Peyer's patch (tissue), 4 donors: Measurements from ENCODE around the gene CHTF18. TPM values are rescaled to one million over a fixed set of nuclear protein-coding genes. Genes with fewer than 3 reads are reported as not detected.
A peak's percentile ranks its signal among the peaks of the same experiment; 100 is the strongest.

Experiments
- DNase-seq, 3 donors: peaks; one replicate each; pipeline ENCODE4 v3.0.0-alpha.2; 2017 to 2019
- H3K27ac ChIP-seq, 4 donors: fragments of 200-600 bp; sonication (generic); one replicate each; pipeline ENCODE4 v1.5.1; 2016 to 2019
- H3K27me3 ChIP-seq, 2 donors: fragments of 200-600 bp; sonication (generic); one replicate each; pipeline ENCODE4 v1.5.1; 2019
- H3K36me3 ChIP-seq, 3 donors: fragments of 200-600 bp; sonication (generic); one replicate each; pipeline ENCODE4 v1.5.1; 2016 to 2019
- H3K4me1 ChIP-seq, 4 donors: fragments of 200-600 bp; sonication (generic); one replicate each; pipeline ENCODE4 v1.5.1; 2016 to 2019
- H3K4me3 ChIP-seq, 4 donors: fragments of 200-600 bp; sonication (generic); 1 replicate in 3 of 4; 2 replicates in 1 of 4; pipeline ENCODE4 v1.5.1; 2016 to 2019; ENCODE audit warnings: mild to moderate bottlenecking in 1 of 4
- H3K9me3 ChIP-seq, 4 donors: fragments of 200-600 bp; sonication (generic); one replicate each; pipeline ENCODE4 v1.5.1; 2016 to 2019; ENCODE audit warnings: mild to moderate bottlenecking in 1 of 4
- POLR2A ChIP-seq, 2 donors: fragments of 450-650 bp; IDR thresholded peaks; one replicate each; pipeline ENCODE4 v1.5.1; 2017; ENCODE audit warnings: antibody characterized with exemption in 2 of 2, mild to moderate bottlenecking in 2 of 2, moderate library complexity in 2 of 2
- total RNA-seq, 4 donors: library from RNA; depleted of rRNA; stranded (reverse); fragments of >200 nt; gene quantifications; one replicate each; pipeline ENCODE4 v1.1.0, GENCODE V29; 2016
- TF ChIP-seq, protein P1 (sequence below), 6 experiments: fragments of 450-650 bp in 4 of 6; fragments of 200-600 bp in 2 of 6; sonication (generic) in 1 of 6; IDR thresholded peaks; one replicate each; pipeline ENCODE4 v1.5.1; 2017 to 2019; ENCODE audit warnings: antibody characterized with exemption in 6 of 6, mild to moderate bottlenecking in 3 of 6, moderate library complexity in 1 of 6

Gene CHTF18
- total RNA-seq, 4 donors from 2014 or later: 12.1 to 91.6 (median 19.0) TPM

DNA sequence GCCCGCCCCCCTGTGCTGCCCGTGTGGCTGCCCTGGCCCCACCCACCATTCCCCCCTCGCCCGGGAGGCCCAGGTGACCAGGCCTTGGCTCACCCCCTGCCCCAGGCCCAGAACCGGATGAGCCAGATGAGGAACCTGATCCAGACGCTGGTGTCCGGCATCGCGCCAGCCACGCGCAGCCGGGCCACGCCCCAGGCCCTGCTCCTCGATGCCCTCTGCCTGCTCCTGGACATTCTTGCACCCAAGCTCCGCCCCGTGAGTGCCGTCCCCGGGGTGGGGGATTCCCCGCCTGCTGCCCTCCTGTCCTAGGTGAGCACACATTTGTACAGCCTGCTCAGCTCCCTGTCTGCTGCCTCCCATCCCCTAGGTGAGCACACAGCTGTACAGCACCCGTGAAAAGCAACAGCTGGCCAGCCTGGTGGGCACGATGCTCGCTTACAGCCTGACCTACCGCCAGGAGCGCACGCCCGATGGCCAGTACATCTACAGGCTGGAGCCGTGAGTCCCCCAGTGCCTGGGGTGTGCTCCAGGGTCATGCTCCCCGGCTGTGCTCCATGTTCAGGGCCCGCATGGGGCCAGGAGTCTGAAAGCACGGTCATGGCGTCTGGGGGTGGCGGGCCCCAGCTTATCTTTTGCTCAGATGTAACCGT is 7.3 kb downstream of the CHTF18 start:
- peak in 2 of 3 donors; percentile 57 to 70 for DNase-seq
- H3K4me3 ChIP-seq: no peak overlapping the region

DNA sequence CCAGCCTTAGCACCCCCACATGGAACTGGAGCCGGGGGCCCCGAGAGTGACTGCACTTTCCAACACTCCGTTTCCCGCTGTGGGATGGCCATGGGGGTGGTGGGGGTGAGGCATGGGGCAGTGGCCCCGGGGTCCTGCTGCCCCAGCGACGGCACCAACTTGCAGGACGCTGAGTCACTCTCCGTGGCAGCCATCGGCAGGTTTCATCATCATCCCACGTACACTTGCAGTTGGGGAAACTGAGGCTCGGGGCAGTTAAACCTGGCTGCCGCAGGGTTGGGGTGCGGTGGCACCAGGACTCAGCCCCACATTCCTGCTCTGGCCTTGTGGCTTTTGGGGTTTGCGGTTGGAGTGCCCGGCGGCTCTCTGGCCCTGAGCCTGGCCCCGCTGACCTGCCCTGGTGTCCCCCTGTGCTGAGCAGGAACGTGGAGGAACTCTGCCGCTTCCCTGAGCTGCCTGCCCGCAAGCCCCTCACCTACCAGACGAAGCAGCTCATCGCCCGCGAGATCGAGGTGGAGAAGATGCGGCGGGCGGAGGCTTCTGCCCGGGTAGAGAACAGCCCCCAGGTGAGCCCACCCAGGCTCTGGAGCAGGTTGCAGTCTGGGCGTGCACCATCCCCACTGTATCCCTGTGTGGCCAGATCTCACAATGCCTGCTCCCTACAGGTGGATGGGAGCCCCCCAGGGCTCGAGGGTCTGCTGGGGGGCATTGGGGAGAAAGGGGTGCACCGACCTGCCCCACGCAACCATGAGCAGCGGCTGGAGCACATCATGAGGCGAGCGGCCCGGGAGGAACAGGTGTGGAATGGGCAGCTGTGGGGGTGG is 8.1 kb downstream of the CHTF18 start:
- Histone ChIP-seq H3K27ac (no peak overlapping the region), H3K36me3 (no peaks in the 10 kb centered on the region), H3K4me3 (no peak overlapping the region), H3K4me1 (peaks cover 0 to 3% (median 0%) of the 10 kb centered on the region in 4 donors), H3K27me3 (peaks cover 0 to 18% of the 10 kb centered on the region in 2 donors), H3K9me3 (no peaks in the 10 kb centered on the region)
- TF ChIP-seq, protein P1, sequence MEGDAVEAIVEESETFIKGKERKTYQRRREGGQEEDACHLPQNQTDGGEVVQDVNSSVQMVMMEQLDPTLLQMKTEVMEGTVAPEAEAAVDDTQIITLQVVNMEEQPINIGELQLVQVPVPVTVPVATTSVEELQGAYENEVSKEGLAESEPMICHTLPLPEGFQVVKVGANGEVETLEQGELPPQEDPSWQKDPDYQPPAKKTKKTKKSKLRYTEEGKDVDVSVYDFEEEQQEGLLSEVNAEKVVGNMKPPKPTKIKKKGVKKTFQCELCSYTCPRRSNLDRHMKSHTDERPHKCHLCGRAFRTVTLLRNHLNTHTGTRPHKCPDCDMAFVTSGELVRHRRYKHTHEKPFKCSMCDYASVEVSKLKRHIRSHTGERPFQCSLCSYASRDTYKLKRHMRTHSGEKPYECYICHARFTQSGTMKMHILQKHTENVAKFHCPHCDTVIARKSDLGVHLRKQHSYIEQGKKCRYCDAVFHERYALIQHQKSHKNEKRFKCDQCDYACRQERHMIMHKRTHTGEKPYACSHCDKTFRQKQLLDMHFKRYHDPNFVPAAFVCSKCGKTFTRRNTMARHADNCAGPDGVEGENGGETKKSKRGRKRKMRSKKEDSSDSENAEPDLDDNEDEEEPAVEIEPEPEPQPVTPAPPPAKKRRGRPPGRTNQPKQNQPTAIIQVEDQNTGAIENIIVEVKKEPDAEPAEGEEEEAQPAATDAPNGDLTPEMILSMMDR (IDR thresholded peaks at IDR 0.05): no peak
- TF ChIP-seq POLR2A (IDR thresholded peaks at IDR 0.05): no peak
- no peak for DNase-seq

More for the DNA sequence above, 7.3 kb downstream of the CHTF18 start:
- Histone ChIP-seq H3K4me1 (peaks cover 0 to 3% (median 0%) of the 10 kb centered on the region in 4 donors), H3K36me3 (no peaks in the 10 kb centered on the region), H3K27me3 (peaks cover 0 to 10% of the 10 kb centered on the region in 2 donors), H3K9me3 (no peaks in the 10 kb centered on the region), H3K27ac (no peak overlapping the region)
- TF ChIP-seq, protein P1 (IDR thresholded peaks at IDR 0.05): no peak
- TF ChIP-seq POLR2A (IDR thresholded peaks at IDR 0.05): no peak

DNA sequence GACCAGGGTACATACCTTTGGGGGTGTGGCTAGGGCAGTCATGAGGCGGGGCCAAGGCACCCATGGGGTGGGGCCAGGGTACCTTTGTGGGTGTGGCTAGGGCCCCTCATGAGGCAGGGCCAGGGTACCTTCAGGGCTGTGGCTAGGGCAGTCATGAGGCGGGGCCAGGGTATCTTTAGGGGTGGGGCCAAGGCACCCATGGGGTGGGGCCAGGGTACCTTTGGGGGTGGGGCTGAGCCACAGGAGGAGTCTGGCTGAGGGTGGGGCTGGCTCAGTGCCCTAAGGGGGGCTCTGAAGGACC is 8.7 kb downstream of the CHTF18 start:
- Histone ChIP-seq H3K4me3 (no peak overlapping the region), H3K27me3 (peaks cover 0 to 21% of the 10 kb centered on the region in 2 donors), H3K4me1 (peaks cover 0 to 3% (median 0%) of the 10 kb centered on the region in 4 donors), H3K27ac (no peak overlapping the region), H3K36me3 (no peaks in the 10 kb centered on the region), H3K9me3 (no peaks in the 10 kb centered on the region)
- TF ChIP-seq POLR2A (IDR thresholded peaks at IDR 0.05): no peak
- TF ChIP-seq, protein P1 (IDR thresholded peaks at IDR 0.05): no peak
- DNase-seq: no peak

DNA sequence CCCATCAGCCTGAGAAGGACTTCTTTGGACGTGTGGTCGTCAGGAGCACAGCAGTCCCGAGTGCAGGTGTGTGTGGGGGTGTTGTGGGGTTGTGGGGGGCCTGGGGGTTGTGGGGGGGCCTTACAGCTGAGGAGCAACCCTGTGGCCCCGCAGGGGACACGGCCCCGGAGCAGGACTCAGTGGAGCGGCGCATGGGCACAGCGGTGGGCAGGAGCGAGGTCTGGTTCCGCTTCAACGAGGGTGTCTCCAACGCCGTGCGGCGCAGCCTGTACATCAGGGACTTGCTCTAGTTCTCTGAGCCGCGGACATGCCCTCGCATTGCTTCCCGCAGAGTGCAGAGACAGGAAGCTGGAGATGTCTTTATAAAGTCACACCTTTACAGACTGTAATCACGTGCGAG is 9.3 kb downstream of the CHTF18 start:
- H3K4me1 ChIP-seq: peaks cover 0 to 3% (median 0%) of the 10 kb centered on the region in 4 donors
- TF ChIP-seq POLR2A (IDR thresholded peaks at IDR 0.05): no peak
- TF ChIP-seq, protein P1 (IDR thresholded peaks at IDR 0.05): no peak
- no peak overlapping the region for H3K4me3 ChIP-seq
- peaks cover 0 to 21% of the 10 kb centered on the region in 2 donors for H3K27me3 ChIP-seq
- H3K9me3 ChIP-seq: no peaks in the 10 kb centered on the region
- no peaks in the 10 kb centered on the region for H3K36me3 ChIP-seq
- no peak overlapping the region for H3K27ac ChIP-seq
- no peak for DNase-seq

DNA sequence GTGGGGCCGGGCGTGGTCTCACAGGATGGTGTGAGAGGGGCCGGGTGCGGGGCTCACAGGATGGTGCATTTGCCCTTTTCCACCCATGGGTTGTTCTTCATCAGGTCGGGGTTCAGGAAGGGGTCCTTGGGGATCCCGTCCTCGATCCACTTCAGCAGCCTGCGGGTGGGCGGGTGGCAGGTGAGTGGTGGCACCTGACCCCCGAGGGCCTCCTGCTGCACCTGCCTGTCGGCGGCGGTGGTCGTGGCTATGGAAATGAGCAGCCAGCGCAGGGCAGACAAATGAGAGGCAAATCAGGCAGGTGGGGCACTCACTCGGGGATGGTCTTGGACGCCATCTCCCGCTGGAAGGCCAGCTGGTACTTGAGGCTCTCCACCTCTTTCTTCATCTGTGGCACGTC is 10.2 kb downstream of the CHTF18 start:
- no peak overlapping the region for H3K27ac ChIP-seq
- peaks cover 0 to 3% (median 0%) of the 10 kb centered on the region in 4 donors for H3K4me1 ChIP-seq
- H3K36me3 ChIP-seq: no peaks in the 10 kb centered on the region
- H3K27me3 ChIP-seq: peaks cover 0 to 21% of the 10 kb centered on the region in 2 donors
- DNase-seq: no peak
- H3K4me3 ChIP-seq: no peak overlapping the region
- TF ChIP-seq POLR2A (IDR thresholded peaks at IDR 0.05): no peak
- TF ChIP-seq, protein P1 (IDR thresholded peaks at IDR 0.05): no peak
- no peaks in the 10 kb centered on the region for H3K9me3 ChIP-seq
